K562 (cell line): ENCODE results near the gene IL3RA. TPM values are rescaled to one million over a fixed set of nuclear protein-coding genes. Genes with fewer than 3 reads are reported as not detected.
A peak's percentile ranks its signal among the peaks of the same experiment; 100 is the strongest.

Source experiments
- ATF1 ChIP-seq, 2 experiments: fragments of 450-650 bp in 1 of 2; IDR thresholded peaks; 2 replicates each; pipeline ENCODE4 v1.6.1; 2016; ENCODE audit warnings: missing compliant biosample characterization in 1 of 2, missing genetic modification characterization in 1 of 2
- ATF4 ChIP-seq: fragments of 450-650 bp; formaldehyde crosslinking; IDR thresholded peaks from 2 replicates; pipeline ENCODE4 v1.4.0; 2022; ENCODE audit warnings: mild to moderate bottlenecking, moderate library complexity
- BRD9 ChIP-seq: fragments of 450-650 bp; IDR thresholded peaks from 2 replicates; pipeline ENCODE4 v1.6.1; 2018; ENCODE audit warnings: low read depth; ENCODE audit not compliant: partially characterized antibody
- BRF2 ChIP-seq: IDR thresholded peaks from 3 replicates; pipeline ENCODE4 v1.6.1; 2011; ENCODE audit warnings: borderline replicate concordance, mild to moderate bottlenecking; ENCODE audit not compliant: insufficient read length, insufficient read depth
- CLOCK ChIP-seq: fragments of 250-450 bp; sonication (Bioruptor Pico); IDR thresholded peaks from 2 replicates; pipeline ENCODE4 v1.4.0; 2020; ENCODE audit warnings: mild to moderate bottlenecking, moderate library complexity, borderline replicate concordance
- DACH1 ChIP-seq: fragments of 450-650 bp; IDR thresholded peaks from 2 replicates; pipeline ENCODE4 v1.6.1; 2018; ENCODE audit not compliant: partially characterized antibody
- ELF2 ChIP-seq: fragments of 250-450 bp; sonication (Bioruptor Pico); IDR thresholded peaks from 2 replicates; pipeline ENCODE4 v1.5.0; 2021; ENCODE audit warnings: mild to moderate bottlenecking
- FOXA1 ChIP-seq: fragments of 450-650 bp; IDR thresholded peaks from 2 replicates; pipeline ENCODE4 v1.6.1; 2016; ENCODE audit warnings: mild to moderate bottlenecking, borderline replicate concordance
- GMEB1 ChIP-seq: fragments of 250-450 bp; sonication (Bioruptor Pico); IDR thresholded peaks from 2 replicates; pipeline ENCODE4 v1.4.0; 2020; ENCODE audit warnings: mild to moderate bottlenecking
- HDAC8 ChIP-seq: fragments of 450-650 bp; IDR thresholded peaks from 2 replicates; pipeline ENCODE4 v1.6.1; 2016; ENCODE audit warnings: mild to moderate bottlenecking, missing genetic modification characterization, moderate library complexity, missing compliant biosample characterization
- KLF6 ChIP-seq: fragments of 250-450 bp; sonication (Bioruptor Pico); IDR thresholded peaks from 2 replicates; pipeline ENCODE4 v1.4.0; 2020; ENCODE audit warnings: mild to moderate bottlenecking, moderate library complexity, borderline replicate concordance
- NR2C2 ChIP-seq, 2 experiments: fragments of 200-800 bp in 1 of 2; sonication (Bioruptor generic) in 1 of 2; sonication (generic) in 1 of 2; formaldehyde crosslinking in 1 of 2; IDR thresholded peaks; 2 replicates each; pipeline versions ENCODE4 v1.6.1 to v1.8.0; 2016 to 2022; ENCODE audit warnings: mild to moderate bottlenecking in 1 of 2, missing compliant biosample characterization in 1 of 2, missing genetic modification characterization in 1 of 2, missing genetic modification reagents in 1 of 2
- SMARCC2 ChIP-seq: fragments of 450-650 bp; IDR thresholded peaks from 2 replicates; pipeline ENCODE4 v1.6.1; 2017; ENCODE audit warnings: antibody characterized with exemption, moderate library complexity, mild to moderate bottlenecking, low read depth
- SP1 ChIP-seq: sonication (generic); formaldehyde crosslinking; IDR thresholded peaks from 2 replicates; pipeline ENCODE4 v1.8.1; 2022; ENCODE audit warnings: mild to moderate bottlenecking, missing genetic modification reagents
- SREBF1 ChIP-seq: fragments of 150-350 bp; IDR thresholded peaks from 2 replicates; pipeline ENCODE4 v1.6.1; 2014; ENCODE audit warnings: antibody characterized with exemption, low read depth, low read length, borderline replicate concordance
- ZBTB49 ChIP-seq: sonication (generic); formaldehyde crosslinking; IDR thresholded peaks from 2 replicates; pipeline ENCODE4 v1.8.0; 2022; ENCODE audit warnings: missing genetic modification reagents, mild to moderate bottlenecking, borderline replicate concordance
- ZNF197 ChIP-seq: fragments of 200-800 bp; sonication (Bioruptor generic); IDR thresholded peaks from 2 replicates; pipeline ENCODE4 v1.6.1; 2016; ENCODE audit warnings: low read depth, missing genetic modification characterization, missing compliant biosample characterization
- ZNF830 ChIP-seq: fragments of 250-450 bp; sonication (Bioruptor Pico); IDR thresholded peaks from 2 replicates; pipeline ENCODE4 v1.5.0; 2021; ENCODE audit warnings: mild to moderate bottlenecking
- polyA plus RNA-seq, 8 experiments: library from polyadenylated mRNA; depleted of rRNA in 4 of 8; stranded (reverse) in 5 of 8; unstranded in 3 of 8; fragments of >200 nt; fragmentation: Nextera tagmentation in 2 of 8; fragmentation: Illumina TruSeq in 1 of 8; extraction: Ambion mirVana in 2 of 8; extraction: Trizol in 1 of 8; gene quantifications; 2 replicates each; pipeline versions ENCODE4 v1.2.1 to v1.2.3, GENCODE V29; 2011 to 2014; ENCODE audit warnings: inconsistent platforms in 1 of 8, missing spikeins in 1 of 8
- total RNA-seq, 7 experiments: library from RNA; depleted of rRNA in 6 of 7; stranded (reverse); fragments of >200 nt in 6 of 7; fragmentation: Illumina TruSeq in 2 of 7; extraction: Trizol in 2 of 7; gene quantifications; 2 replicates each; pipeline versions ENCODE4 v1.2.1 to v1.2.3, GENCODE V29; 2011 to 2021; ENCODE audit warnings: low replicate concordance in 1 of 7

Gene IL3RA
- total and polyA plus RNA-seq, 9 of the 15 experiments (the other 6 are each of a cell fraction or from before 2014, with no cell fraction given) = not detected

- no peak for TF ChIP-seq CLOCK (CRISPR knock-in tag)
- TF ChIP-seq NR2C2 (CRISPR knock-in tag; IDR thresholded peaks at IDR 0.05) = peak; percentile 98
- TF ChIP-seq NR2C2 (tag; IDR thresholded peaks at IDR 0.05) = peak; percentile 99
- TF ChIP-seq BRF2 = no peak
- peak; percentile 48 for TF ChIP-seq GMEB1 (CRISPR knock-in tag)
- TF ChIP-seq BRD9 = no peak
- no peak for TF ChIP-seq ZBTB49 (CRISPR knock-in tag)
- TF ChIP-seq KLF6 (CRISPR knock-in tag) = peak; percentile 85
- peak; percentile 59; the same call in 1 of the 2 replicates for TF ChIP-seq ATF4 (CRISPR knock-in tag)
- TF ChIP-seq ELF2 (CRISPR knock-in tag) = peak; percentile 78
- no peak for TF ChIP-seq ATF1 (CRISPR knock-in tag; IDR thresholded peaks at IDR 0.05)
- TF ChIP-seq ATF1 (tag; IDR thresholded peaks at IDR 0.05) = peak; percentile 30; the same call in 1 of the 2 replicates
- TF ChIP-seq DACH1 = no peak
- TF ChIP-seq FOXA1 = no peak
- TF ChIP-seq SREBF1 = no peak
- no peak for TF ChIP-seq SMARCC2
- peak; percentile 94; the same call in 1 of the 2 replicates for TF ChIP-seq ZNF830
- peak; percentile 95 for TF ChIP-seq HDAC8 (tag)
- TF ChIP-seq SP1 = peak; percentile 91; the same call in 1 of the 2 replicates
- TF ChIP-seq ZNF197 (CRISPR knock-in tag) = no peak
Observed at GRCh38 chrX:1392376-1393068, 55.9 kb downstream of the IL3RA start (continued).
